ENCODE data around the gene ARHGEF39. TPM values are rescaled to one million over a fixed set of nuclear protein-coding genes. Genes with fewer than 3 reads are reported as not detected.

Gene ARHGEF39
- total RNA-seq, 2 experiments from 2014 or later = 16.0 to 19.9 TPM

DNA sequence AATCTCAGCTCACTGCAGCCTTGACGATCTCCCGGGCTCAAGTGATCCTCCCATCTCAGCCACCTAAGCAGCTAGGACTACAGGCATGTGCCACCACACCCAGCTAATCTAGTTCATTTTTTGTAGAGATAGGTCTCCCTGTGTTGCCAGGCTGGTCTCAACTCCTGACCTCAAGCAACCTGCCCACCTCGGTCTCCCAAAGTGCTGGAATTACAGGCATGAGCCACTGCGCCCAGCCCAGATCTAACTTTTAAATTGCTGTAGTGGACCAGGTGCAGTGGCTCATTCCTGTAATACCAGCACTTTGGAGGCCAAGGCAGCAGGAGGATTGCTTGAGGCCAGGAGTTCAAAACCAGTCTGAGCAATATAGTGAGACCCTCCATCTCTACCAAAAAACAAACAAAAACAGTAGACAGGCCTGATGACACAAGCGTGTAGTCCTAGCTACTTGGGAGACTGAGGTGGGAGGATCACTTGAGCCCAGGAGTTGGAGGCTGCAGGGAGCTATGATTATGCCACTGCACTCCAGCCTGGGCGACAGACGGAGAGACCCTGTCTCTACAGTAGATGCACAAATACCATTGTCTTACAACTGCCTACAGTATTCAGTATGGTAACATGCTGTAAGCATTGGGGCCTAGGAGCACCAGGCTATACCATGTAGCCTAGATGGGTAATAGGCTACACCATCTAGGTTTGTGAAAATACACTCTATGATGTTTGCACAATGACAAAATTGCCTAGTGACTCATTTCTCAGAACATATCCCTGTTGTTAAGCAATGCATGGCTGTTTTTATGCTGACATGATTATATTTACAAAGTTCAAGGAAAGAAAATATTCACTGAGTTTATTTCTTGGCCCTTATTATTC is 12.8 kb downstream of the ARHGEF39 start:
- peak overlapping the region; percentile 96 for H3K27ac Mint-ChIP-seq
- DNase-seq (no peak), ATAC-seq (no peak)
- H3K27me3 Mint-ChIP-seq = no peaks in the 10 kb centered on the region
- H3K36me3 Mint-ChIP-seq (ENCODE audit: low read depth) = peaks cover 21% of the 10 kb centered on the region
- intact Hi-C loops (cut with micrococcal nuclease) = loop anchor here (10.0 kb wide), 1 partner anchor 163 kb away; the partner anchor contains the start of genes HINT2 and SPAG8
- POLR2A ChIA-PET = interaction anchor here (0.6 kb wide), 1 partner anchor 12 kb away, joined by 3 read pairs; the partner anchor contains the start of gene ARHGEF39
- no peaks in the 10 kb centered on the region for H3K9me3 Mint-ChIP-seq
- TF ChIP-seq, protein P1, sequence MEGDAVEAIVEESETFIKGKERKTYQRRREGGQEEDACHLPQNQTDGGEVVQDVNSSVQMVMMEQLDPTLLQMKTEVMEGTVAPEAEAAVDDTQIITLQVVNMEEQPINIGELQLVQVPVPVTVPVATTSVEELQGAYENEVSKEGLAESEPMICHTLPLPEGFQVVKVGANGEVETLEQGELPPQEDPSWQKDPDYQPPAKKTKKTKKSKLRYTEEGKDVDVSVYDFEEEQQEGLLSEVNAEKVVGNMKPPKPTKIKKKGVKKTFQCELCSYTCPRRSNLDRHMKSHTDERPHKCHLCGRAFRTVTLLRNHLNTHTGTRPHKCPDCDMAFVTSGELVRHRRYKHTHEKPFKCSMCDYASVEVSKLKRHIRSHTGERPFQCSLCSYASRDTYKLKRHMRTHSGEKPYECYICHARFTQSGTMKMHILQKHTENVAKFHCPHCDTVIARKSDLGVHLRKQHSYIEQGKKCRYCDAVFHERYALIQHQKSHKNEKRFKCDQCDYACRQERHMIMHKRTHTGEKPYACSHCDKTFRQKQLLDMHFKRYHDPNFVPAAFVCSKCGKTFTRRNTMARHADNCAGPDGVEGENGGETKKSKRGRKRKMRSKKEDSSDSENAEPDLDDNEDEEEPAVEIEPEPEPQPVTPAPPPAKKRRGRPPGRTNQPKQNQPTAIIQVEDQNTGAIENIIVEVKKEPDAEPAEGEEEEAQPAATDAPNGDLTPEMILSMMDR (IDR thresholded peaks at IDR 0.05) = no peak
- H3K4me3 Mint-ChIP-seq = peak overlapping the region; percentile 85
- peaks cover 50% of the 10 kb centered on the region for H3K4me1 Mint-ChIP-seq (ENCODE audit: low read depth)
- CTCF ChIA-PET = interaction anchor here (1.9 to 7.7 kb wide), 2 partner anchors 13 to 41 kb away, joined by 4 to 62 read pairs; no protein-coding TSS in a partner anchor

DNA sequence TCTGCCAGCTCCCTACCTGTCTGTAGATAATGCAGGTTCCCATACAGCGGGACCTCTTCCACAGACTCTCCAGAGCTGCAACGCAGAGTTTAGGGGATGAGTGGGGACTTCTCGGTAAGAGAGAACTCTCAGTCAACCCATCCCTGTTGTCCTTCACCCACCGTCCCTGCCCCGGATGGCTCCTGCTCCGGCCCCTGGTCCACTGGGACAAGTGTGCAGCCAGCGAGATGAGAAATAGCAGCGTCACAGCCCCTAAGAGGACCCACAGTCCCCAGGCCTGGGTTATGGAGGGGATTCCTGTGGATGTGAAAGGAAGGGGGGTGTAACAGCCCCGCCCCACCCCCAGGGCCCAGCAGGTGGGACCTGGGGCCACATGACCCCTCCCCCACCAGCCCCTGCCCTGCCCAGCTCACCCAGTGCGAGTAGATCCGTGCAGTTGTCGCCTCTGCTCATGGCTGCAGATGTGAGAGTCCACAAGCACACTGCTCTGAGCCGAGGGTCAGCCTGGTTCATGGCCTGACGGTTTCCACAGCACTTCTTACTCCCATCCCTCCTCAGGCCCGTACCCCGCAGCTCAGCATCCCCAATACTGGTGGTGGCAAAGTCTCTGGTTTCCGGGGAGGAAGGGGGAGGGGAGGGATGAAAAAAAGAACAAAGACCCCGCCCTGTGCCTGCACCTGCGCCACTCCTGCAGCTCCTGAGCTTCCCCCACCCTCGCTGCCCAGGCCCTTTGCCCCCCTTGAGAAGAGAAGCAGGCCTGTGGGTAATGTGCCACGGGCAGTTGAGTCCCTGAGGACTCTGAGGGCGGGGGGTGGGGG is 14.4 kb downstream of the ARHGEF39 start, which contains the start of gene SIT1:
Gene SIT1, minus strand, starts transcription at position 591 of the 818 bp plus-strand sequence. Its CDS starts 78 bp downstream, at position 513.
- H3K4me1 Mint-ChIP-seq (ENCODE audit: low read depth) = peaks cover 41% of the 10 kb centered on the region
- ATAC-seq = peak; percentile 20
- intact Hi-C loops (cut with micrococcal nuclease) = loop anchor here (10.0 kb wide), 1 partner anchor 164 kb away; the partner anchor contains the start of genes HINT2 and SPAG8

DNA sequence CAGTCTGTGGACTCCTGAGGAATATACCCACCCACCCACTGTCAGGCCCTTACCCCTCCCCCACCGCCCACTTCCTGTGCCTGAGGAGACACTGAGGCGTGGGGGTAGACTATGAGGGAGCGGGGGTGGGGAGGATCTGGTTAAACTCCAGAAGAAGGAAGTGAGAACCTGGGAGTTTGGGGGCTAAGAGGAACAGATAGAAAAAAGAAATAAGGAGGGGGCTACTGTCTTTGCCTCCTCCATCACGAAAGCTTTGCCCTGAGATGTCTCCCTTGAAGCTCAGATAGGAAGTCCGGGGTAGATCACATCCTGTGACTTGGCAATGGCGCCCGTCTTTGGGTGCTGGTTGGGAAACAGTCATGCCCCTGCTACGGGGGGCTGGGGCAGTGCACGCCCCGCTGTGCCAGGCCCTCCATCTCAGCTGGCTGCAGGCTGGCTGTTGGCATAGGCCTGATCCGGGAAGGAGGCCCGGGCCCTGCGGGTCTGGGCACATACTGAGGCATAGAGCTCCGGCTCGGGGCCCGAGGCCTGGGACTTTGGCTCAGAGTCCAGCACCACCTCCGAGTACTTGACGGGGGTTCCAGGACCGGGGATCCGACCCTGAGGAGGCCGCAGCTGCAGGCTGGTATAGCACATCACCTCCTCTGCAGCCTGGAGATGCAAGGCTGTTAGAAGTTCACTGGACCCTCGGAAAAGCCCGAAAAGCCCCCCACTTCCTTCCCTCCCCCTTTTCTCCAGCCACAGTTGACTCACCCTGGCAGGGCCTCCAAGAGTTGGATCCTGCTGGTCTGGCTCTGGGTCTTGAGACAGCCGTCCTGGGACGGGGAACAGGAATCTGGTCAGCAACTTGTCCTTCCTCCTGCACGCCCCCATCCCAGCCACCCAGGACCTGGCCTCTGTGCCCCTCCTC is 15.3 kb downstream of the ARHGEF39 start:
- peak; percentile 66 for DNase-seq
- ATAC-seq = peak; percentile 7
- no peaks in the 10 kb centered on the region for H3K9me3 Mint-ChIP-seq
- H3K4me1 Mint-ChIP-seq (ENCODE audit: low read depth) = peaks cover 43% of the 10 kb centered on the region
- H3K4me3 Mint-ChIP-seq = peak overlapping the region; percentile 85
- H3K27ac Mint-ChIP-seq = peak overlapping the region; percentile 96
- H3K27me3 Mint-ChIP-seq = no peaks in the 10 kb centered on the region
- CTCF ChIA-PET = interaction anchor here (1.0 to 7.7 kb wide), 10 partner anchors 9 to 81 kb away, joined by 3 to 98 read pairs (median 24); partner anchors contain the start of genes CCDC107, CD72 and RMRP
- intact Hi-C loops (cut with micrococcal nuclease) = loop anchor here (2.0 to 10.0 kb wide), 2 partner anchors 31 to 165 kb away; partner anchors contain the start of genes CD72, HINT2 and SPAG8
- POLR2A ChIA-PET = interaction anchor here (1.2 to 6.4 kb wide), 6 partner anchors 7 to 81 kb away, joined by 3 to 64 read pairs (median 4); partner anchors contain the start of genes CCDC107 and RMRP
- TF ChIP-seq, protein P1 (IDR thresholded peaks at IDR 0.05) = no peak
- H3K36me3 Mint-ChIP-seq (ENCODE audit: low read depth) = peaks cover 25% of the 10 kb centered on the region

More for the DNA sequence above, 14.4 kb downstream of the ARHGEF39 start, which contains the start of gene SIT1:
- Mint-ChIP-seq H3K27me3 (no peaks in the 10 kb centered on the region), H3K9me3 (no peaks in the 10 kb centered on the region), H3K27ac (peak within 1 kb of the TSS; percentile 96), H3K36me3 (ENCODE audit: low read depth) (peaks cover 25% of the 10 kb centered on the region), H3K4me3 (peak within 1 kb of the TSS; percentile 85)
- ChIA-PET POLR2A (interaction anchor here (1.2 to 6.4 kb wide), 5 partner anchors 6 to 81 kb away, joined by 3 to 64 read pairs (median 4); partner anchors contain the start of genes CCDC107 and RMRP), CTCF (interaction anchor here (1.0 to 7.7 kb wide), 8 partner anchors 8 to 81 kb away, joined by 3 to 98 read pairs (median 24); partner anchors contain the start of genes CCDC107, CD72 and RMRP)
- DNase-seq = peak; percentile 73
- TF ChIP-seq, protein P1 (IDR thresholded peaks at IDR 0.05) = no peak

All from activated CD8-positive, alpha-beta T cell treated with anti-CD3 and anti-CD28 coated beads for 36 hours (primary cell).